Common myeloid progenitor, CD34-positive (primary cell): Measurements from ENCODE around the gene HELZ.

ENCODE experiments used
- CTCF ChIA-PET: fragments of 350-600 bp; sonication (Branson Sonifier 250); formaldehyde crosslinking; loops from one replicate; lab custom pipeline; 2021; ENCODE audit warnings: antibody characterized with exemption; lab: Charles Lee
- POLR2A ChIA-PET: fragments of 350-600 bp; sonication (Branson Sonifier 250); formaldehyde crosslinking; loops from one replicate; lab custom pipeline; 2021; ENCODE audit warnings: antibody characterized with exemption; lab: Charles Lee
- DNase-seq, 3 donors: peaks; one replicate each; pipeline versions ENCODE4 v3.0.0 to v3.0.0-alpha.2; 2013
- H3K27ac ChIP-seq, 2 experiments: 1 replicate in 1 of 2; 2 replicates in 1 of 2; pipeline ENCODE4 v1.7.0; 2013; ENCODE audit warnings: inconsistent platforms in 2 of 2, low read length in 2 of 2, mild to moderate bottlenecking in 2 of 2, low read depth in 1 of 2, moderate library complexity in 1 of 2; ENCODE audit not compliant: severe bottlenecking in 2 of 2, insufficient read depth in 1 of 2, poor library complexity in 1 of 2
- H3K27me3 ChIP-seq, 5 experiments: replicated peaks in 2 of 5; 1 replicate in 3 of 5; 2 replicates in 2 of 5; pipeline versions ENCODE4 v1.6.1 to v1.7.0; 2013; ENCODE audit warnings: low read length in 4 of 5, mild to moderate bottlenecking in 2 of 5, moderate library complexity in 2 of 5, inconsistent platforms in 1 of 5; ENCODE audit not compliant: insufficient read depth in 5 of 5, control insufficient read depth in 4 of 5
- H3K36me3 ChIP-seq, 4 experiments: 1 replicate in 2 of 4; 2 replicates in 2 of 4; pipeline versions ENCODE4 v1.6.1 to v1.7.0; 2013; ENCODE audit warnings: low read length in 3 of 4, control low read depth in 1 of 4, mild to moderate bottlenecking in 1 of 4; ENCODE audit not compliant: control insufficient read depth in 4 of 4, insufficient read depth in 4 of 4
- H3K4me1 ChIP-seq, 4 experiments: 1 replicate in 3 of 4; 2 replicates in 1 of 4; pipeline versions ENCODE4 v1.6.1 to v1.7.1; 2013; ENCODE audit warnings: low read length in 3 of 4, mild to moderate bottlenecking in 3 of 4, control low read depth in 1 of 4, inconsistent platforms in 1 of 4, moderate library complexity in 1 of 4; ENCODE audit not compliant: control insufficient read depth in 4 of 4, insufficient read depth in 4 of 4; ENCODE audit errors: control extremely low read depth in 1 of 4
- H3K4me3 ChIP-seq, 7 experiments: 1 replicate in 4 of 7; 2 replicates in 3 of 7; pipeline versions ENCODE4 v1.5.1 to v1.7.0; 2013; ENCODE audit warnings: mild to moderate bottlenecking in 7 of 7, low read length in 6 of 7, moderate library complexity in 6 of 7, inconsistent platforms in 2 of 7, low read depth in 2 of 7, control low read depth in 1 of 7; ENCODE audit not compliant: insufficient read depth in 4 of 7, control insufficient read depth in 1 of 7; ENCODE audit errors: extremely low read depth in 1 of 7
- H3K9me3 ChIP-seq, 5 experiments: 1 replicate in 4 of 5; 2 replicates in 1 of 5; pipeline versions ENCODE4 v1.6.1 to v1.7.1; 2013; ENCODE audit warnings: low read length in 4 of 5, mild to moderate bottlenecking in 2 of 5, inconsistent platforms in 1 of 5, low read depth in 1 of 5, moderate library complexity in 1 of 5; ENCODE audit not compliant: control insufficient read depth in 4 of 5, insufficient read depth in 2 of 5; ENCODE audit errors: control extremely low read depth in 1 of 5
- WGBS: methylation state at CpG from one replicate; pipeline ENCODE4 v1.1.5; 2013; ENCODE audit not compliant: insufficient coverage; 5-methylcytosine and 5-hydroxymethylcytosine counted together

HELZ gene

DNA sequence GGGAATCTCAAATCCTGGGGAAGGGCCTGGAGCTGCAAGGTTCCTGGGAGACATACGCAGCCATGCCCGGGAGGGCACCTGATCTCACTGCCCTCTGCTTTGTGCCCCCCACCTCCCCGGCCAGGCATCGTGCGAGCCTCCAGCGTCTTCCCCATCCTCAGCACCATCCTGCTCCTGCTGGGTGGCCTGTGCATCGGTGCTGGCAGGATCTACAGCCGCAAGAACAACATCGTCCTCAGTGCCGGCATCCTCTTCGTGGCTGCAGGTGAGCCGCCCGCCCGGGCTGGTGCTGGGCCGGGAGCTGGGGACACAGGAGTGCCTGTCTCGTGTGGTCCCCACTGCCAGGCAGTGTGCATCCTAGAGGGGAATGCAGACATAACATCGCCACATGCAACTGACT lies 220.3 kb downstream of the HELZ start:
- ChIA-PET POLR2A (no interaction called here), CTCF (no interaction called here)
- H3K27me3 ChIP-seq, result no peaks in the 10 kb centered on the region
- no peak overlapping the region for H3K27ac ChIP-seq
- H3K9me3 ChIP-seq, result no peaks in the 10 kb centered on the region
- H3K36me3 ChIP-seq, result no peaks in the 10 kb centered on the region
- H3K4me3 ChIP-seq, result no peak overlapping the region
- H3K4me1 ChIP-seq, result no peaks in the 10 kb centered on the region
- no peak for DNase-seq
- WGBS, result 97% methylated on average over 17 of the region's 17 CpGs

DNA sequence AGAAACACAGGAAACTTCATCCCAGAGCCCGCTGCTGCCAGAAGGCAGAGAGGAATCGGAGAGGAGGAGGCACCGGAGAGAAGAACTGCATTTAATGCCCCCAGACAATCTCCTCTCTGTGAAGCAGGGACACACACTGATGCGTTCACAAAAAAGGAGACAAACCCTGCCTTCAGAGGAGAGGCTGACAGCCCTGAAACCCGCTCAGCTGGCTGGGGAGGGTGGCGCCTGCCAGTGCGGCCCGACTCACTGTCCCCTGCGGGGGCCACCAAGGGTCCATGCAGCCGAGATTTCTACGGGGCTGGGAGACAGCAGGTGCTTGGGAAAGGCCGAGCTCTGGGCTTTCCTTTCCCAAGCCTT lies 222.6 kb downstream of the HELZ start:
- WGBS, result 93% methylated on average over 11 of the region's 12 CpGs
- no peak overlapping the region for H3K27ac ChIP-seq
- DNase-seq, result no peak
- H3K9me3 ChIP-seq, result no peaks in the 10 kb centered on the region
- CTCF ChIA-PET, result no interaction called here
- H3K4me3 ChIP-seq, result no peak overlapping the region
- no peaks in the 10 kb centered on the region for H3K4me1 ChIP-seq
- H3K36me3 ChIP-seq, result no peaks in the 10 kb centered on the region
- POLR2A ChIA-PET, result no interaction called here
- no peaks in the 10 kb centered on the region for H3K27me3 ChIP-seq

DNA sequence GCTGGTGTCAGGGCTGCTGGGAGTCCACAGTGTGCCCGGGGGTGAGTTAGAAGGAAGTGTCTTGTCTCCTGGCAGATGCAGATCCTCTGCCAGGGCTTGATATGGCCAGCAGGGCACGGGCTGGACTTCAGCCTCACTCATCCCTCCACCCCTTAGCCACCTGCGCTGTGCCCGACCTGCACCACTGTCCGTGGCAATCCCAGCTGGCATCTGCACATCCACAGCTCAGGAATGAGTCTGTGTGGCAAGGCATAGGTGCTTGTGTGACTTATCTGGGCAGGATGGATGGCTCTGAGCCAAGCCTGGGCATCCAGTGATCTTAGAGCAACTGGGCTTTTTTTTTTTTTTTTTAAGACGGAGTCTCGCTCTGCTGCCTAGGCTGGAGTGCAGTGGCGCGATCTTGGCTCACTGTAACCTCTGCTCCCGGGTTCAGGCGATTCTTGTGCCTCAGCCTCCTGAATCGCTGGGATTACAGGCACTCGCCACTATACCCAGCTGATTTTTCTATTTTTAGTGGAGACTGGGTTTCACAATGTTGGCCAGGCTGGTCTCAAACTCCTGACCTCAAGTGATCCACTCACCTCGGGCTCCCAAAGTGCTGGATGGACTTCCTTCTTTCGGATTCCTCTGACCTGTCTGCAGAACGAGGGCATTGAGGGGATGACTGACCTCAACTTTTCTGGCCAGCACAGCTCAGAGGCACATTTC lies 223.1 kb downstream of the HELZ start:
- Histone ChIP-seq H3K27me3 (no peaks in the 10 kb centered on the region), H3K9me3 (no peaks in the 10 kb centered on the region), H3K27ac (no peak overlapping the region), H3K36me3 (no peaks in the 10 kb centered on the region), H3K4me1 (no peaks in the 10 kb centered on the region), H3K4me3 (no peak overlapping the region)
- DNase-seq, result no peak
- ChIA-PET POLR2A (no interaction called here), CTCF (no interaction called here)
- 95% methylated on average over 12 of the region's 16 CpGs for WGBS

DNA sequence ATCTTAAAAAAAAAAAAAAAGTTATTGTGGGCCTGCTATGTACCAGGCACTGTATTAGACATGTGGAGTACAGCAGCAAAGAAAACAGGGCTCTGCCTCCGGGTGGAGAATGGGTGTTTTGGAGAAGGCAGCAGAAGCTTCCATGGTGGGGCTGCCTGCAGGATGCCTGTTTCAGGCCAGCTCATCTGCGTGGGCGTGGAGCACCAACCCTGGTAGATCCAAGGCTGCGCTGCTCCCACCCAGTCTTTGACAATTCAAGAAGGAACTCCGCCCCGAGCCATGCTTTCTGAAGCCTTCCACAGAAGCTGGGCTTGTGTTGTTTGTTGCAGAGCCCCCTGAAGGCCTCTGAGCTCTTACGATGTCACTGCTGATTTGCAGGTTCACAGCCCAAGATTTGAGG lies 223.8 kb downstream of the HELZ start:
- no peak for DNase-seq
- CTCF ChIA-PET, result no interaction called here
- no peaks in the 10 kb centered on the region for H3K4me1 ChIP-seq
- peaks cover 0 to 2% (median 0%) of the 10 kb centered on the region in 5 experiments for H3K27me3 ChIP-seq
- H3K9me3 ChIP-seq, result no peaks in the 10 kb centered on the region
- H3K36me3 ChIP-seq, result no peaks in the 10 kb centered on the region
- WGBS, result 92% methylated on average over 7 of the region's 7 CpGs
- no peak overlapping the region for H3K27ac ChIP-seq
- no peak overlapping the region for H3K4me3 ChIP-seq
- POLR2A ChIA-PET, result no interaction called here
